ENCODE results near the gene TRAPPC14. TPM values are rescaled to one million over a fixed set of nuclear protein-coding genes. Genes with fewer than 3 reads are reported as not detected.

Gene TRAPPC14
- total and polyA plus RNA-seq, 2 of the 8 experiments (the other 6 are each of a cell fraction or from before 2014, with no cell fraction given), result 11.9 to 22.1 TPM

- no peak overlapping the region for H3K4me3 ChIP-seq (ENCODE audit: extremely low read depth in 1 of 4, insufficient read depth in 2 of 4, low read depth in 3 of 4, low read length in 4 of 4)
- no peaks in the 10 kb centered on the region for H3K9me3 ChIP-seq (ENCODE audit: insufficient read depth in 2 of 2, low read depth in 1 of 2, low read length in 1 of 2)
- H4K91ac ChIP-seq (replicated peaks; ENCODE audit: insufficient read length, low read length), result no peak overlapping the region
- no peak overlapping the region for H2BK12ac ChIP-seq (ENCODE audit: low read depth, low read length)
- H3K27me3 ChIP-seq (replicated peaks in 1 of 4; ENCODE audit: control insufficient read depth in 3 of 4, extremely low read depth in 1 of 4, insufficient read depth in 3 of 4, low read length in 3 of 4), result no peaks in the 10 kb centered on the region
- no peak overlapping the region for H2BK20ac ChIP-seq (ENCODE audit: low read length)
- peaks cover 5% of the 10 kb centered on the region in 2 experiments for H4K20me1 ChIP-seq (replicated peaks in 1 of 2; ENCODE audit: control insufficient read depth in 1 of 2, insufficient read depth in 2 of 2, low read length in 2 of 2)
- H2AK5ac ChIP-seq (ENCODE audit: low read depth, low read length), result no peak overlapping the region
- no peak overlapping the region for H3K4me2 ChIP-seq (ENCODE audit: insufficient read depth in 1 of 2, low read depth in 2 of 2, low read length in 2 of 2)
- peaks cover 9 to 56% (median 38%) of the 10 kb centered on the region in 4 experiments; a peak in 7 of 8 replicates for H3K36me3 ChIP-seq (ENCODE audit: control insufficient read depth in 2 of 4, insufficient read depth in 4 of 4, low read length in 3 of 4)
- no peak overlapping the region for H3K27ac ChIP-seq (ENCODE audit: low read depth, low read length)
- H3K4me1 ChIP-seq (replicated peaks in 1 of 4; ENCODE audit: control insufficient read depth in 3 of 4, insufficient read depth in 4 of 4, low read length in 3 of 4), result no peaks in the 10 kb centered on the region; a peak in 2 of 7 replicates
- no peaks in the 10 kb centered on the region; the same call in 1 of the 2 replicates for H3K79me1 ChIP-seq (ENCODE audit: low read depth, low read length)
- no peaks in the 10 kb centered on the region for H3K23me2 ChIP-seq (ENCODE audit: low read depth, low read length)
- no peak overlapping the region for H2BK15ac ChIP-seq (ENCODE audit: low read length)
- 96% methylated on average over 21 of the region's 25 CpGs; no CpG with 5 or more reads in 1 of the 2 experiments for WGBS, 2 experiments (ENCODE audit: extremely low coverage in 1 of 2, insufficient coverage in 1 of 2, insufficient read length in 1 of 2, insufficient replicate concordance in 2 of 2, low coverage in 1 of 2, low lambda C conversion rate in 2 of 2, missing lambda C conversion rate in 1 of 2)
- no peak overlapping the region for H3K56ac ChIP-seq (replicated peaks; ENCODE audit: insufficient read length, low read depth, low read length)
- ChIA-PET POLR2A (ENCODE audit: partially characterized antibody) (interaction anchor here (0.6 to 20.0 kb wide), 3 partner anchors 10 to 39 kb away, joined by 4 to 722 read pairs (median 414); partner anchors contain the start of genes CNPY4, COPS6, MBLAC1 and TAF6), CTCF (ENCODE audit: partially characterized antibody) (no interaction called here)
- DNase-seq (ENCODE audit: low read depth in 1 of 2, low spot score in 2 of 2) (no peak), FAIRE-seq (no peak)
- no peak overlapping the region for H3K18ac ChIP-seq (ENCODE audit: extremely low read depth, low read length)
- H2AFZ ChIP-seq (ENCODE audit: low read length), result no peak overlapping the region
- H3K4ac ChIP-seq (replicated peaks; ENCODE audit: insufficient read length, low read depth, low read length), result no peak overlapping the region
- TF ChIP-seq HDAC6 (IDR thresholded peaks at IDR 0.05; ENCODE audit: low read depth, low read length) (no peak), SIX5 (IDR thresholded peaks at IDR 0.05; ENCODE audit: low read depth, low read length) (no peak), POU5F1 (IDR thresholded peaks at IDR 0.05; ENCODE audit: low read depth, low read length) (no peak), POLR2AphosphoS5 (IDR thresholded peaks at IDR 0.05; ENCODE audit: low read depth, low read length) (peak; percentile 22; the same call in 1 of the 2 replicates), EP300 (IDR thresholded peaks at IDR 0.05; ENCODE audit: borderline replicate concordance in 1 of 2, low read depth in 2 of 2, low read length in 2 of 2) (no peak), MAX (IDR thresholded peaks at IDR 0.05) (no peak)
- H3K14ac ChIP-seq (ENCODE audit: insufficient read length), result no peak overlapping the region
- no peak overlapping the region for H2BK120ac ChIP-seq (replicated peaks; ENCODE audit: low read depth, low read length)
- no peak overlapping the region for H2BK5ac ChIP-seq (ENCODE audit: low read depth, low read length)
- H4K5ac ChIP-seq (ENCODE audit: insufficient read length, low read depth, low read length), result no peak overlapping the region
- H3K79me2 ChIP-seq (ENCODE audit: control insufficient read depth in 1 of 2, insufficient read depth in 2 of 2, low read length in 2 of 2), result 0 out of 4 replicates have a peak, but pooled peaks cover 0 to 6% of the 10 kb centered on the region in 2 experiments
- no peak overlapping the region for H3K9ac ChIP-seq (replicated peaks in 1 of 4; ENCODE audit: extremely low read depth in 1 of 4, low read depth in 3 of 4, low read length in 3 of 4)
- H4K8ac ChIP-seq (ENCODE audit: extremely low read depth, insufficient read depth, low read length), result no peak overlapping the region
- no peak overlapping the region for H3K23ac ChIP-seq (ENCODE audit: insufficient read length)
These were observed 51.3 kb downstream of the TRAPPC14 start for GRCh38 chr7:100107125-100107737.

Measured in H1 (cell line).